ENCODE results near the gene FRMD3.

Gene FRMD3

GRCh38 chr9:83466351-83466750 is 71.8 kb downstream of the FRMD3 start:
- no peaks in the 10 kb centered on the region for H3K36me3 ChIP-seq (ENCODE audit: control insufficient read depth, insufficient read depth, low read length)
- H3K27me3 ChIP-seq (ENCODE audit: control insufficient read depth, insufficient read depth, low read length, poor library complexity, severe bottlenecking) = no peaks in the 10 kb centered on the region
- H3K27ac ChIP-seq (ENCODE audit: insufficient read depth, low read depth, low read length, poor library complexity, severe bottlenecking) = no peak overlapping the region
- H3K4me3 ChIP-seq (ENCODE audit: insufficient read depth, low read depth, low read length) = no peak overlapping the region
- WGBS, 2 experiments = 89 to 93% methylated on average over 6 of the region's 6 CpGs
- no peaks in the 10 kb centered on the region for H3K9me3 ChIP-seq (ENCODE audit: control insufficient read depth, low read length)
- peaks cover 26% of the 10 kb centered on the region for H3K4me1 ChIP-seq (ENCODE audit: control insufficient read depth, insufficient read depth, low read length)

- no peak overlapping the region for H3K4me3 ChIP-seq (ENCODE audit: insufficient read depth, low read depth, low read length)
- no peaks in the 10 kb centered on the region for H3K36me3 ChIP-seq (ENCODE audit: control insufficient read depth, insufficient read depth, low read length)
- no peak overlapping the region for H3K27ac ChIP-seq (ENCODE audit: insufficient read depth, low read depth, low read length, poor library complexity, severe bottlenecking)
- H3K4me1 ChIP-seq (ENCODE audit: control insufficient read depth, insufficient read depth, low read length) = no peaks in the 10 kb centered on the region
- no peaks in the 10 kb centered on the region for H3K27me3 ChIP-seq (ENCODE audit: control insufficient read depth, insufficient read depth, low read length, poor library complexity, severe bottlenecking)
- 92 to 93% methylated on average over 4 of the region's 4 CpGs for WGBS, 2 experiments
- no peaks in the 10 kb centered on the region for H3K9me3 ChIP-seq (ENCODE audit: control insufficient read depth, low read length)
Measured at GRCh38 chr9:83459830-83460229, 78.4 kb downstream of the FRMD3 start.

GRCh38 chr9:83458530-83458929 is 79.7 kb downstream of the FRMD3 start:
- Histone ChIP-seq H3K4me1 (ENCODE audit: control insufficient read depth, insufficient read depth, low read length) (no peaks in the 10 kb centered on the region), H3K9me3 (ENCODE audit: control insufficient read depth, low read length) (no peaks in the 10 kb centered on the region), H3K4me3 (ENCODE audit: insufficient read depth, low read depth, low read length) (no peak overlapping the region), H3K36me3 (ENCODE audit: control insufficient read depth, insufficient read depth, low read length) (no peaks in the 10 kb centered on the region), H3K27ac (ENCODE audit: insufficient read depth, low read depth, low read length, poor library complexity, severe bottlenecking) (no peak overlapping the region), H3K27me3 (ENCODE audit: control insufficient read depth, insufficient read depth, low read length, poor library complexity, severe bottlenecking) (no peaks in the 10 kb centered on the region)
- WGBS, 2 experiments = 90 to 97% methylated on average over 2 of the region's 2 CpGs

- Histone ChIP-seq H3K36me3 (ENCODE audit: control insufficient read depth, insufficient read depth, low read length) (no peaks in the 10 kb centered on the region), H3K27me3 (ENCODE audit: control insufficient read depth, insufficient read depth, low read length, poor library complexity, severe bottlenecking) (no peaks in the 10 kb centered on the region), H3K4me3 (ENCODE audit: insufficient read depth, low read depth, low read length) (no peak overlapping the region), H3K4me1 (ENCODE audit: control insufficient read depth, insufficient read depth, low read length) (no peaks in the 10 kb centered on the region), H3K27ac (ENCODE audit: insufficient read depth, low read depth, low read length, poor library complexity, severe bottlenecking) (no peak overlapping the region), H3K9me3 (ENCODE audit: control insufficient read depth, low read length) (no peaks in the 10 kb centered on the region)
- 92 to 100% methylated on average over 1 to 3 of the region's 3 CpGs for WGBS, 2 experiments
Measured at GRCh38 chr9:83457005-83457404, 81.2 kb downstream of the FRMD3 start.

- no peak overlapping the region for H3K27ac ChIP-seq (ENCODE audit: insufficient read depth, low read depth, low read length, poor library complexity, severe bottlenecking)
- no peaks in the 10 kb centered on the region for H3K36me3 ChIP-seq (ENCODE audit: control insufficient read depth, insufficient read depth, low read length)
- H3K27me3 ChIP-seq (ENCODE audit: control insufficient read depth, insufficient read depth, low read length, poor library complexity, severe bottlenecking) = no peaks in the 10 kb centered on the region
- 85 to 100% methylated on average over 2 of the region's 2 CpGs for WGBS, 2 experiments
- no peak overlapping the region for H3K4me3 ChIP-seq (ENCODE audit: insufficient read depth, low read depth, low read length)
- H3K9me3 ChIP-seq (ENCODE audit: control insufficient read depth, low read length) = no peaks in the 10 kb centered on the region
- no peaks in the 10 kb centered on the region for H3K4me1 ChIP-seq (ENCODE audit: control insufficient read depth, insufficient read depth, low read length)
Measured at GRCh38 chr9:83456226-83456625, 82.0 kb downstream of the FRMD3 start.

- Histone ChIP-seq H3K4me3 (ENCODE audit: insufficient read depth, low read depth, low read length) (no peak overlapping the region), H3K27ac (ENCODE audit: insufficient read depth, low read depth, low read length, poor library complexity, severe bottlenecking) (no peak overlapping the region), H3K9me3 (ENCODE audit: control insufficient read depth, low read length) (no peaks in the 10 kb centered on the region), H3K4me1 (ENCODE audit: control insufficient read depth, insufficient read depth, low read length) (peaks cover 4% of the 10 kb centered on the region), H3K27me3 (ENCODE audit: control insufficient read depth, insufficient read depth, low read length, poor library complexity, severe bottlenecking) (no peaks in the 10 kb centered on the region), H3K36me3 (ENCODE audit: control insufficient read depth, insufficient read depth, low read length) (no peaks in the 10 kb centered on the region)
Measured at GRCh38 chr9:83454076-83454475, 84.1 kb downstream of the FRMD3 start.

- WGBS, 2 experiments = 84 to 87% methylated on average over 4 of the region's 4 CpGs
- H3K9me3 ChIP-seq (ENCODE audit: control insufficient read depth, low read length) = no peaks in the 10 kb centered on the region
- peaks cover 5% of the 10 kb centered on the region for H3K4me1 ChIP-seq (ENCODE audit: control insufficient read depth, insufficient read depth, low read length)
- no peak overlapping the region for H3K27ac ChIP-seq (ENCODE audit: insufficient read depth, low read depth, low read length, poor library complexity, severe bottlenecking)
- H3K27me3 ChIP-seq (ENCODE audit: control insufficient read depth, insufficient read depth, low read length, poor library complexity, severe bottlenecking) = no peaks in the 10 kb centered on the region
- H3K36me3 ChIP-seq (ENCODE audit: control insufficient read depth, insufficient read depth, low read length) = no peaks in the 10 kb centered on the region
- H3K4me3 ChIP-seq (ENCODE audit: insufficient read depth, low read depth, low read length) = no peak overlapping the region
Measured at GRCh38 chr9:83451308-83451707, 86.9 kb downstream of the FRMD3 start.

- H3K4me1 ChIP-seq (ENCODE audit: control insufficient read depth, insufficient read depth, low read length) = peaks cover 5% of the 10 kb centered on the region
- H3K36me3 ChIP-seq (ENCODE audit: control insufficient read depth, insufficient read depth, low read length) = no peaks in the 10 kb centered on the region
- no peak overlapping the region for H3K27ac ChIP-seq (ENCODE audit: insufficient read depth, low read depth, low read length, poor library complexity, severe bottlenecking)
- 92 to 93% methylated on average over 6 of the region's 6 CpGs for WGBS, 2 experiments
- H3K27me3 ChIP-seq (ENCODE audit: control insufficient read depth, insufficient read depth, low read length, poor library complexity, severe bottlenecking) = no peaks in the 10 kb centered on the region
- no peaks in the 10 kb centered on the region for H3K9me3 ChIP-seq (ENCODE audit: control insufficient read depth, low read length)
- H3K4me3 ChIP-seq (ENCODE audit: insufficient read depth, low read depth, low read length) = no peak overlapping the region
Measured at GRCh38 chr9:83449983-83450382, 88.2 kb downstream of the FRMD3 start.

- peaks cover 5% of the 10 kb centered on the region for H3K4me1 ChIP-seq (ENCODE audit: control insufficient read depth, insufficient read depth, low read length)
Measured at GRCh38 chr9:83449166-83449565, 89.0 kb downstream of the FRMD3 start.

GRCh38 chr9:83448626-83449025 is 89.6 kb downstream of the FRMD3 start:
- no peaks in the 10 kb centered on the region for H3K36me3 ChIP-seq (ENCODE audit: control insufficient read depth, insufficient read depth, low read length)
- peaks cover 5% of the 10 kb centered on the region for H3K4me1 ChIP-seq (ENCODE audit: control insufficient read depth, insufficient read depth, low read length)
- WGBS, 2 experiments = 93 to 96% methylated on average over 5 of the region's 5 CpGs
- H3K9me3 ChIP-seq (ENCODE audit: control insufficient read depth, low read length) = no peaks in the 10 kb centered on the region
- no peak overlapping the region for H3K27ac ChIP-seq (ENCODE audit: insufficient read depth, low read depth, low read length, poor library complexity, severe bottlenecking)
- no peak overlapping the region for H3K4me3 ChIP-seq (ENCODE audit: insufficient read depth, low read depth, low read length)
- no peaks in the 10 kb centered on the region for H3K27me3 ChIP-seq (ENCODE audit: control insufficient read depth, insufficient read depth, low read length, poor library complexity, severe bottlenecking)

More at GRCh38 chr9:83449166-83449565, 89.0 kb downstream of the FRMD3 start:
- WGBS, 2 experiments = 93 to 96% methylated on average over 5 of the region's 5 CpGs
- Histone ChIP-seq H3K27ac (ENCODE audit: insufficient read depth, low read depth, low read length, poor library complexity, severe bottlenecking) (no peak overlapping the region), H3K27me3 (ENCODE audit: control insufficient read depth, insufficient read depth, low read length, poor library complexity, severe bottlenecking) (no peaks in the 10 kb centered on the region), H3K36me3 (ENCODE audit: control insufficient read depth, insufficient read depth, low read length) (no peaks in the 10 kb centered on the region), H3K9me3 (ENCODE audit: control insufficient read depth, low read length) (no peaks in the 10 kb centered on the region), H3K4me3 (ENCODE audit: insufficient read depth, low read depth, low read length) (no peak overlapping the region)

- no peaks in the 10 kb centered on the region for H3K36me3 ChIP-seq (ENCODE audit: control insufficient read depth, insufficient read depth, low read length)
- 98% methylated on average over 8 of the region's 8 CpGs for WGBS, 2 experiments
- H3K4me3 ChIP-seq (ENCODE audit: insufficient read depth, low read depth, low read length) = no peak overlapping the region
- H3K9me3 ChIP-seq (ENCODE audit: control insufficient read depth, low read length) = no peaks in the 10 kb centered on the region
- H3K27ac ChIP-seq (ENCODE audit: insufficient read depth, low read depth, low read length, poor library complexity, severe bottlenecking) = no peak overlapping the region
- H3K4me1 ChIP-seq (ENCODE audit: control insufficient read depth, insufficient read depth, low read length) = peaks cover 5% of the 10 kb centered on the region
- no peaks in the 10 kb centered on the region for H3K27me3 ChIP-seq (ENCODE audit: control insufficient read depth, insufficient read depth, low read length, poor library complexity, severe bottlenecking)
Measured at GRCh38 chr9:83447351-83447750, 90.8 kb downstream of the FRMD3 start.
